B cell (primary cell): Measurements from ENCODE around the gene SNED1. TPM values are rescaled to one million over a fixed set of nuclear protein-coding genes. Genes with fewer than 3 reads are reported as not detected.

Experiments used
- ATAC-seq: fragments of 200-7000 bp; cut with Tn5 transposase; one replicate; pipeline ENCODE4 v1.10.0; 2021; ENCODE audit warnings: low read depth, mild to moderate bottlenecking, moderate number of reproducible peaks, moderate library complexity
- CTCF ChIA-PET: fragments of 350-600 bp; sonication (Branson Sonifier 250); formaldehyde crosslinking; loops from one replicate; lab custom pipeline; 2021; ENCODE audit warnings: antibody characterized with exemption, inconsistent platforms; lab: Charles Lee
- POLR2A ChIA-PET: fragments of 350-600 bp; sonication (Branson Sonifier 250); formaldehyde crosslinking; loops from one replicate; lab custom pipeline; 2021; ENCODE audit warnings: antibody characterized with exemption; lab: Charles Lee
- DNase-seq: peaks from one replicate; pipeline ENCODE4 v3.0.0; 2013
- H2AFZ ChIP-seq: 2 replicates; pipeline ENCODE4 v1.6.1; 2012; ENCODE audit warnings: mild to moderate bottlenecking, low read depth, low read length; ENCODE audit not compliant: insufficient read depth, poor library complexity, severe bottlenecking
- H3K27ac ChIP-seq, 2 donors: 1 replicate in 1 of 2; 2 replicates in 1 of 2; pipeline ENCODE4 v1.5.1; 2012 to 2013; ENCODE audit warnings: low read length in 2 of 2, mild to moderate bottlenecking in 2 of 2, moderate library complexity in 1 of 2
- H3K27me3 ChIP-seq, 4 experiments: fragments of 200-600 bp in 1 of 4; sonication (generic) in 1 of 4; replicated peaks in 1 of 4; 1 replicate in 2 of 4; 2 replicates in 2 of 4; pipeline versions ENCODE4 v1.6.1 to v1.7.0; 2013 to 2016; ENCODE audit warnings: low read length in 3 of 4, mild to moderate bottlenecking in 2 of 4, mixed read lengths in 1 of 4, moderate library complexity in 1 of 4; ENCODE audit not compliant: insufficient read depth in 4 of 4, control insufficient read depth in 3 of 4; ENCODE audit errors: control extremely low read depth in 1 of 4
- H3K36me3 ChIP-seq, 2 experiments: replicated peaks in 1 of 2; 1 replicate in 1 of 2; 2 replicates in 1 of 2; pipeline versions ENCODE4 v1.6.1 to v1.7.1; 2013; ENCODE audit warnings: low read length in 1 of 2; ENCODE audit not compliant: insufficient read depth in 2 of 2, control insufficient read depth in 1 of 2; ENCODE audit errors: control extremely low read depth in 1 of 2, extremely low read depth in 1 of 2
- H3K4me1 ChIP-seq, 2 donors: fragments of 200-600 bp in 1 of 2; sonication (generic) in 1 of 2; 1 replicate in 1 of 2; 2 replicates in 1 of 2; pipeline versions ENCODE4 v1.5.1 to v1.6.1; 2013 to 2017; ENCODE audit warnings: low read length in 2 of 2; ENCODE audit not compliant: control insufficient read depth in 2 of 2, insufficient read depth in 2 of 2
- H3K4me2 ChIP-seq: replicated peaks from 2 replicates; pipeline ENCODE3; 2012; ENCODE audit warnings: mild to moderate bottlenecking, low read depth, low read length; ENCODE audit not compliant: poor library complexity, severe bottlenecking
- H3K4me3 ChIP-seq, 5 experiments: fragments of 200-600 bp in 1 of 5; sonication (generic) in 1 of 5; 1 replicate in 3 of 5; 2 replicates in 2 of 5; pipeline versions ENCODE4 v1.5.1 to v1.7.0; 2011 to 2016; ENCODE audit warnings: low read length in 4 of 5, mild to moderate bottlenecking in 4 of 5, low read depth in 2 of 5, control low read depth in 1 of 5, moderate library complexity in 1 of 5; ENCODE audit not compliant: insufficient read depth in 1 of 5; ENCODE audit errors: control extremely low read depth in 1 of 5, extremely low read depth in 1 of 5
- H3K79me2 ChIP-seq: fragments of 200-600 bp; sonication (generic); one replicate; pipeline ENCODE4 v1.6.0; 2016; ENCODE audit warnings: low read length; ENCODE audit not compliant: control insufficient read depth, insufficient read depth
- H3K9ac ChIP-seq: fragments of 200-600 bp; sonication (generic); 2 replicates; pipeline ENCODE4 v1.6.1; 2017; ENCODE audit warnings: mild to moderate bottlenecking, low read length, moderate library complexity
- H3K9me3 ChIP-seq, 3 donors: one replicate each; pipeline versions ENCODE4 v1.6.1 to v1.7.1; 2013; ENCODE audit warnings: low read length in 2 of 3; ENCODE audit not compliant: control insufficient read depth in 2 of 3, insufficient read depth in 1 of 3; ENCODE audit errors: control extremely low read depth in 1 of 3
- H4K20me1 ChIP-seq: 2 replicates; pipeline ENCODE4 v1.6.0; 2012; ENCODE audit warnings: mild to moderate bottlenecking, low read length; ENCODE audit not compliant: insufficient read depth, control insufficient read depth, poor library complexity, severe bottlenecking
- H3K27ac Mint-ChIP-seq: one replicate; pipeline ENCODE4 v1.8.0; 2021; ENCODE audit warnings: mixed read lengths
- H3K27me3 Mint-ChIP-seq: one replicate; pipeline ENCODE4 v1.8.0; 2021; ENCODE audit warnings: mixed read lengths
- H3K4me1 Mint-ChIP-seq: one replicate; pipeline ENCODE4 v1.8.0; 2021; ENCODE audit warnings: mixed read lengths
- H3K4me3 Mint-ChIP-seq: one replicate; pipeline ENCODE4 v1.8.0; 2021; ENCODE audit warnings: mixed read lengths
- H3K9me3 Mint-ChIP-seq: one replicate; pipeline ENCODE4 v1.8.0; 2022; ENCODE audit warnings: mixed read lengths; ENCODE audit not compliant: insufficient read depth
- EZH2 ChIP-seq: IDR thresholded peaks from 2 replicates; pipeline ENCODE4 v1.6.1; 2012; ENCODE audit warnings: borderline replicate concordance, low read depth, mild to moderate bottlenecking, moderate library complexity, low read length; ENCODE audit not compliant: insufficient read depth, poor library complexity, severe bottlenecking
- WGBS: methylation state at CpG from one replicate; pipeline ENCODE4 v1.1.5; 2013; ENCODE audit warnings: missing lambda C conversion rate; ENCODE audit not compliant: insufficient coverage; 5-methylcytosine and 5-hydroxymethylcytosine counted together
- intact Hi-C: fragments of 100-400 bp; cut with micrococcal nuclease; formaldehyde crosslinking; loops from one replicate; pipeline ENCODE4 v1.10.0; 2022
- polyA plus RNA-seq: library from polyadenylated mRNA; depleted of rRNA; stranded (reverse); fragments of >200 nt; gene quantifications from 2 replicates; pipeline ENCODE4 v1.2.3, GENCODE V29; 2012
- total RNA-seq, 2 donors: library from RNA; stranded (reverse); fragments of 120-200 nt in 1 of 2; gene quantifications; 1 replicate in 1 of 2; 2 replicates in 1 of 2; pipeline versions ENCODE4 v1.2.3 to v1.2.4, GENCODE V29; 2013 to 2022
- TF ChIP-seq, protein P1 (sequence below): fragments of 200-600 bp; IDR thresholded peaks from one replicate; pipeline ENCODE4 v1.8.0; 2022; ENCODE audit warnings: antibody characterized with exemption, mild to moderate bottlenecking

SNED1 gene
- total and polyA plus RNA-seq, 2 donors (not counting 1 experiment from before 2014, with no cell fraction given) = 25.5 to 336 TPM

DNA sequence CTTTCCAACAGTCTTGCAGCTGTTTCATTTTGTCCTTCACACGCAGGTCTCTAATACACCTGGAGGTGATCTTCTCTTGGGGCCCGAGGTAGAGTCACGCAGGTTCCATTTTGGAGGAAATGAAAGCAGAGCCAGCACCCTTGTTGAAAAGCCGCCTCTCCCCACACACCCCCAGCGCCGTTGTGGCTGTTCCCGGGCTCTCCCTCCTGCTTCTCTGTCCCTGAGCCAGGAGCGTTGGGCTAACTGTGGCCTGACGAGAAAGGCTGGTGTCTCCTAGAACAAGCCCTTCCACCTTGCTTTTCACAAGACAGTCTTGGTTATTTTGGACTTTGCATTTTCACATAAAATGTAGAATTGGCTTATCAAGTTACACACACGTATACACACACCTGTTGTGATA, 16.3 kb downstream of the SNED1 start:
- Histone ChIP-seq H3K4me3 (no peak overlapping the region), H2AFZ (no peak overlapping the region), H3K9me3 (peaks cover 0 to 4% (median 0%) of the 10 kb centered on the region in 3 donors), H3K27ac (no peak overlapping the region), H3K4me2 (no peak overlapping the region), H3K79me2 (no peaks in the 10 kb centered on the region), H4K20me1 (no peaks in the 10 kb centered on the region), H3K36me3 (no peaks in the 10 kb centered on the region), H3K9ac (no peak overlapping the region), H3K27me3 (peaks cover 0 to 6% (median 2%) of the 10 kb centered on the region in 4 experiments), H3K4me1 (peaks cover 7 to 8% of the 10 kb centered on the region in 2 donors)
- WGBS = 92% methylated on average over 8 of the region's 10 CpGs
- Mint-ChIP-seq H3K4me3 (no peak overlapping the region), H3K4me1 (peaks cover 5% of the 10 kb centered on the region), H3K27ac (no peak overlapping the region), H3K27me3 (no peaks in the 10 kb centered on the region), H3K9me3 (no peaks in the 10 kb centered on the region)
- CTCF ChIA-PET = no interaction called here
- intact Hi-C loops = no loop called here
- TF ChIP-seq EZH2 = no peak
- TF ChIP-seq, protein P1, sequence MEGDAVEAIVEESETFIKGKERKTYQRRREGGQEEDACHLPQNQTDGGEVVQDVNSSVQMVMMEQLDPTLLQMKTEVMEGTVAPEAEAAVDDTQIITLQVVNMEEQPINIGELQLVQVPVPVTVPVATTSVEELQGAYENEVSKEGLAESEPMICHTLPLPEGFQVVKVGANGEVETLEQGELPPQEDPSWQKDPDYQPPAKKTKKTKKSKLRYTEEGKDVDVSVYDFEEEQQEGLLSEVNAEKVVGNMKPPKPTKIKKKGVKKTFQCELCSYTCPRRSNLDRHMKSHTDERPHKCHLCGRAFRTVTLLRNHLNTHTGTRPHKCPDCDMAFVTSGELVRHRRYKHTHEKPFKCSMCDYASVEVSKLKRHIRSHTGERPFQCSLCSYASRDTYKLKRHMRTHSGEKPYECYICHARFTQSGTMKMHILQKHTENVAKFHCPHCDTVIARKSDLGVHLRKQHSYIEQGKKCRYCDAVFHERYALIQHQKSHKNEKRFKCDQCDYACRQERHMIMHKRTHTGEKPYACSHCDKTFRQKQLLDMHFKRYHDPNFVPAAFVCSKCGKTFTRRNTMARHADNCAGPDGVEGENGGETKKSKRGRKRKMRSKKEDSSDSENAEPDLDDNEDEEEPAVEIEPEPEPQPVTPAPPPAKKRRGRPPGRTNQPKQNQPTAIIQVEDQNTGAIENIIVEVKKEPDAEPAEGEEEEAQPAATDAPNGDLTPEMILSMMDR = no peak
- ATAC-seq (no peak), DNase-seq (no peak)
- POLR2A ChIA-PET = no interaction called here

DNA sequence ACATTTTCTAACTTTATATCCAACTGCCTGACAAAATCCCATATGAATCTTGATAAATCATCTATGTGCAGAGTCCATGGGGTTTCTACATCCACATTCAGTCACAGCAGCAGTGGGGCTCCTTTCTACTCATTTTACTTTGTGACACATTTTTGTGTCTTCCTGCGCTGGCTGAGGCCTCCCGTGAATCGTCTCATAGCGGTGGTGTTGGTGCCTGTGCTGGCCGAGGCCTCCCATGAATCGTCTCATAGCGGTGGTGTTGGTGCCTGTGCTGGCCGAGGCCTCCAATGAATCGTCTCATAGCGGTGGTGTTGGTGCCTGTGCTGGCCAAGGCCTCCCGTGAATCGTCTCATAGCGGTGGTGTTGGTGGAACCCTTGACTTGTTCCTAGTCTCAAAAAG, 17.0 kb downstream of the SNED1 start:
- Histone ChIP-seq H3K27ac (no peak overlapping the region), H3K9ac (no peak overlapping the region), H2AFZ (no peak overlapping the region), H3K4me1 (peaks cover under 1 to 1% of the 10 kb centered on the region in 2 donors), H3K4me3 (no peak overlapping the region), H3K79me2 (no peaks in the 10 kb centered on the region), H3K9me3 (peaks cover 0 to 4% (median 0%) of the 10 kb centered on the region in 3 donors), H3K4me2 (no peak overlapping the region), H3K36me3 (no peaks in the 10 kb centered on the region), H4K20me1 (no peaks in the 10 kb centered on the region), H3K27me3 (no peaks in the 10 kb centered on the region)
- ChIA-PET POLR2A (no interaction called here), CTCF (no interaction called here)
- intact Hi-C loops = no loop called here
- no peak overlapping the region for H3K4me3 Mint-ChIP-seq
- H3K27me3 Mint-ChIP-seq = no peaks in the 10 kb centered on the region
- H3K9me3 Mint-ChIP-seq = no peaks in the 10 kb centered on the region
- H3K4me1 Mint-ChIP-seq = no peaks in the 10 kb centered on the region
- no peak for DNase-seq
- TF ChIP-seq, protein P1 = no peak
- no peak for ATAC-seq
- WGBS = 95% methylated on average over 13 of the region's 13 CpGs
- H3K27ac Mint-ChIP-seq = no peak overlapping the region
